ENCODE results near the gene SLC8A2.

DNA sequence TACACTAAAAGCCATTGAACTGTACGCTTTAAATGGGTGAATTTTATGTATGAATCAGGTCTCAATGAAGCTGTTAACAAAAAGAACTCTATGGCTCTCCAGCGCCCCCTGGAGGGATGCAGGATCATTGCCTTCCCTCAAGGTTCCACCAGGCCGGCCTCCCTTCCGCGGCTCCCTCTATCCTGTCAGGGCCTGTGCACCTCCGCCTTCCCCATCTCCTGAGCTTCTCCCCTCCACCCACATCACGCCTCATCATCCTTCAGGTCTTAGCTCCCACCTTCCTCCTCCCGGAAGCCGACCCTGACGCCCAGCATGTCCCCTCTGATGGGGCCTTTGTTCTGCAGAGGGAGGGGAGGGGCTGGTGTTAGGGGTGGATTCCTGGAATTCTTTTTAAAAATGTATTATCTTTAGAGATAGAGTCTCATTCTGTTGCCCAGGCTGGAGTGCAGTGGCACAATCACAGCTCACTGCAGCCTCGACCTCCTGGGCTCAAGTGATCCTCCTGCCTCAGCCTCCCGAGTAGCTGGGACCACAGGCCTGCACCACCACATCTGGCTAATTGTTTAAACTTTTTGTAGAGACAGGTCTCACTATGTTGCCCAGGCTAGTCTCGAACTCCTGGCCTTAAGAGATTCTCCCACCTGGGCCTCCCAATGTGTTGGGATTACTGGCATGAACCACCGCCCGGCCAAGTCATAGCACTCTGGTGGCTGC lies 80.0 kb downstream of the SLC8A2 start:
- TF ChIP-seq YY1 (IDR thresholded peaks at IDR 0.05; ENCODE audit: low read depth, low read length): 0 out of 2 replicates have a peak, but pooled peaks have one; percentile 35
- TF ChIP-seq POLR2AphosphoS5 (IDR thresholded peaks at IDR 0.05; ENCODE audit: low read depth, low read length): no peak
- TF ChIP-seq EZH2 (IDR thresholded peaks at IDR 0.05; ENCODE audit: low read depth, low read length, severe bottlenecking): no peak
- no peak for TF ChIP-seq CHD1 (IDR thresholded peaks at IDR 0.05; ENCODE audit: low read depth, low read length)
- TF ChIP-seq GABPA (IDR thresholded peaks at IDR 0.05; ENCODE audit: borderline replicate concordance, insufficient read depth, low read length): 0 out of 2 replicates have a peak, but pooled peaks have one; percentile 44
- TF ChIP-seq, protein P1, sequence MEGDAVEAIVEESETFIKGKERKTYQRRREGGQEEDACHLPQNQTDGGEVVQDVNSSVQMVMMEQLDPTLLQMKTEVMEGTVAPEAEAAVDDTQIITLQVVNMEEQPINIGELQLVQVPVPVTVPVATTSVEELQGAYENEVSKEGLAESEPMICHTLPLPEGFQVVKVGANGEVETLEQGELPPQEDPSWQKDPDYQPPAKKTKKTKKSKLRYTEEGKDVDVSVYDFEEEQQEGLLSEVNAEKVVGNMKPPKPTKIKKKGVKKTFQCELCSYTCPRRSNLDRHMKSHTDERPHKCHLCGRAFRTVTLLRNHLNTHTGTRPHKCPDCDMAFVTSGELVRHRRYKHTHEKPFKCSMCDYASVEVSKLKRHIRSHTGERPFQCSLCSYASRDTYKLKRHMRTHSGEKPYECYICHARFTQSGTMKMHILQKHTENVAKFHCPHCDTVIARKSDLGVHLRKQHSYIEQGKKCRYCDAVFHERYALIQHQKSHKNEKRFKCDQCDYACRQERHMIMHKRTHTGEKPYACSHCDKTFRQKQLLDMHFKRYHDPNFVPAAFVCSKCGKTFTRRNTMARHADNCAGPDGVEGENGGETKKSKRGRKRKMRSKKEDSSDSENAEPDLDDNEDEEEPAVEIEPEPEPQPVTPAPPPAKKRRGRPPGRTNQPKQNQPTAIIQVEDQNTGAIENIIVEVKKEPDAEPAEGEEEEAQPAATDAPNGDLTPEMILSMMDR (IDR thresholded peaks at IDR 0.05; ENCODE audit: control extremely low read depth in 1 of 3, insufficient read depth in 1 of 3, low read depth in 1 of 3, low read length in 3 of 3): peak; percentile 71 to 92 (median 76)
- peak; percentile 65 to 68 for TF ChIP-seq RAD21 (IDR thresholded peaks at IDR 0.05 in 1 of 2, conservative IDR thresholded peaks at IDR 0.05 in 1 of 2; ENCODE audit: low read depth in 2 of 2, low read length in 2 of 2)
- no peak for TF ChIP-seq PHF8 (conservative IDR thresholded peaks at IDR 0.05; ENCODE audit: low read depth, low read length)
- no peak for TF ChIP-seq ZNF274 (IDR thresholded peaks at IDR 0.05; ENCODE audit: borderline replicate concordance, extremely low read depth, low read length)
- TF ChIP-seq, protein P2, sequence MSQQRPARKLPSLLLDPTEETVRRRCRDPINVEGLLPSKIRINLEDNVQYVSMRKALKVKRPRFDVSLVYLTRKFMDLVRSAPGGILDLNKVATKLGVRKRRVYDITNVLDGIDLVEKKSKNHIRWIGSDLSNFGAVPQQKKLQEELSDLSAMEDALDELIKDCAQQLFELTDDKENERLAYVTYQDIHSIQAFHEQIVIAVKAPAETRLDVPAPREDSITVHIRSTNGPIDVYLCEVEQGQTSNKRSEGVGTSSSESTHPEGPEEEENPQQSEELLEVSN (IDR thresholded peaks at IDR 0.05): no peak
